Erythroblast (primary cell): ENCODE data around the gene ADGRD2.

Experiments used
- GATA1 ChIP-seq: IDR thresholded peaks from 2 replicates; pipeline ENCODE4 v1.6.1; 2011; ENCODE audit warnings: low read depth, mild to moderate bottlenecking, control low read depth, low read length, moderate library complexity
- POLR2A ChIP-seq: IDR thresholded peaks from 2 replicates; pipeline ENCODE4 v1.6.1; 2011; ENCODE audit warnings: mild to moderate bottlenecking, low read length

- no peak for TF ChIP-seq POLR2A
- no peak for TF ChIP-seq GATA1
These were observed 25.1 kb downstream of the ADGRD2 start for GRCh38 chr9:124475158-124475867.
